Omental fat pad (tissue), 4 donors: Measurements from ENCODE around the gene VWA1. TPM values are rescaled to one million over a fixed set of nuclear protein-coding genes. Genes with fewer than 3 reads are reported as not detected.

ENCODE experiments used
- ATAC-seq: fragments of 150-250 bp; one replicate; pipeline ENCODE4 v1.9.1; 2016; ENCODE audit warnings: mild to moderate bottlenecking, moderate library complexity; ENCODE audit not compliant: low FRiP score
- DNase-seq: peaks from one replicate; pipeline ENCODE4 v3.0.0-alpha.2; 2019; ENCODE audit warnings: low spot score
- CTCF ChIP-seq, 3 donors: fragments of 450-650 bp; IDR thresholded peaks; one replicate each; pipeline ENCODE4 v1.5.1; 2016 to 2017; ENCODE audit warnings: antibody characterized with exemption in 3 of 3, mild to moderate bottlenecking in 3 of 3, moderate library complexity in 2 of 3
- total RNA-seq, 4 donors: library from RNA; depleted of rRNA; stranded (reverse); fragments of >200 nt; gene quantifications; one replicate each; pipeline ENCODE4 v1.1.0, GENCODE V29; 2016

The VWA1 gene
- total RNA-seq, 4 donors from 2014 or later: 6.8 to 21.1 (median 13.8) TPM

GRCh38 chr1:1434131-1434823 lies 1.2 kb upstream of the VWA1 start:
- ATAC-seq (no peak), DNase-seq (no peak)
- TF ChIP-seq CTCF (IDR thresholded peaks at IDR 0.05): no peak

GRCh38 chr1:1434824-1435105 lies 725 bp upstream of the VWA1 start:
- DNase-seq: no peak
- no peak for TF ChIP-seq CTCF (IDR thresholded peaks at IDR 0.05)
- no peak for ATAC-seq

GRCh38 chr1:1435911-1436629 lies 580 bp downstream of the VWA1 start:
- TF ChIP-seq CTCF (IDR thresholded peaks at IDR 0.05): no peak
- ATAC-seq (no peak), DNase-seq (no peak)

GRCh38 chr1:1436630-1437032 lies 1.1 kb downstream of the VWA1 start:
- ATAC-seq: no peak
- no peak for DNase-seq
- TF ChIP-seq CTCF (IDR thresholded peaks at IDR 0.05): no peak

- DNase-seq: no peak
- no peak for ATAC-seq
- no peak for TF ChIP-seq CTCF (IDR thresholded peaks at IDR 0.05)
Measured at GRCh38 chr1:1437033-1437903, 1.8 kb downstream of the VWA1 start.

DNA sequence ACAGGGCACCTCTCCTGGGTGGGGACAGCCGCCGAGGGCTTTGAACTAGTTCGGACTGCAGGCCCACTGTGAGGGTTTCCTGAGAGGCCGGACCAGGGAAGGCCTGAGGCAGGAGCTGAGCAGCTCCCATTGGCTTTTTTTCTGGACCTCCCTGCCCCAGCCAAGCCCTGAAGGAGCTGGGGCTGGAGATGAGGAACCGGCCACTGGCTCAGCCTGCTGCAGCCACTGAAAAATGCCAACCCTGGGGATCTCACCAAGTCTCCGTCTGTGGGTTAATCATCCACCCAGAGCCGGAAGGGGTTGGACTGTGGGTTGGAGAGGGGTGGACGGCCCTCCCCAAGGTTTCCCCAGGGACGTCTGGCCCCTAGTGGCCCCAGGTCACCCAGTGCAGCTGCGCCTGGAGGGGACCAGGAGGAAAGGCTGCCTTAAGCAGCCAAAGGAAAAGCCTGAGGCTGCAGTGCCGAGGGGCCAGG lies 2.5 kb downstream of the VWA1 start:
- ATAC-seq: no peak
- TF ChIP-seq CTCF (IDR thresholded peaks at IDR 0.05): no peak
- DNase-seq: no peak
